ENCODE measurements around the gene PLCH1.
A peak's percentile ranks its signal among the peaks of the same experiment; 100 is the strongest.

Gene PLCH1

DNA sequence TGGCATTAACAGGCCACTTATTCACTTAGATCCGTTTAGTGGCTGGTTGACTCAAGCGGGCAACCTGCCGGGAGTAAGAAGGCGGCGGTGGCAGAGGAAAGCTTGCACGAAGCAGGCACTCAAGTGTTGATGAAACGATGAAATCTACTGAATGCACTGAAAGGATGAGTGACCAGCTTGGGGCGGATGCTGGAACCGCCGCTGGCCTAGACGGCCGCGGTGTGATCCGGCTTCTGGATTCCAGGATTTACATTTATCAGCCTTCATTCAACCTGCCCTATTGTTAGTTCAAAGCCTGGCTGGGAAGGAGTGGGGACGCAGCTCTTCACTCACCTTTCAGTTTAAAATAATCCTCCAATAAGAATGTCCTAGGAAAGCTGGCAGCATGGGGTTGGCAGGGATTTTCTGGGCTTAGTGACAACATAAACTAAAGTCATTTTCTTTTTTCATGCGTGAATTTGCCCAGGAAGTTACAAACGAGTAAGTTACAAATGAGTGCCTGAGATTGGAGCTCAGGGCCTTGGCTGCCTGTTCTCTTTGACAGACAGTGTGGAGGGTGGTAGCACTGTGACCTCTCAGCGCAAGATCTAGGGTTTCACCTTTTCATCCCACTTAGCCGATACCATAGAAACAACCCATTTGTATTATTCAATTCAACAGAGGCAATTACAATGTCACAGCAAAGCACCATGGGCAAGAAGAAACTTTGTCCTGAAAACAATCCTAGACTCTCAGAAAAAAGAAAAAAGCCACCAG, 1.1 kb upstream of the PLCH1 start:
- DNase-seq: no peak

- peak; percentile 47 for DNase-seq
Measured at GRCh38 chr3:155744010-155744625, 753 bp downstream of the PLCH1 start.

DNA sequence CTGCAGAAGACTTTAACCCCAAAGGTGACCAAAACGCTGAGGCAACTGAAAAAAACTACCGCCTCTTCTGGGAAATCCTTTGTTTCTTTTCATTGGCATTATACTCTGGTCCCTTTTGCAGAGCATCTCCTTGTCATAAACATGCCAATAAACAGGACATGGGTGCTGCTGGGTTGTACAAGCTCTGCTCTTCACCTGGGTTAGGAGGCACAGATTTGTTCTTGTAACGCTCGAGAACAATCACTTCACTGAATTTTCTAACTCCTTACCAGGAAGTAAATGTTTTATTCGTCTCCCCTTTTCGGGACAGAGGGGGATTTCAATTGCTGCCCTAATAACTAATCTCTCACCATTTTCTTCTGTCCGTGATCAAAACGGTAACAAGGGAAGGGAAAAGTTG, 1.3 kb downstream of the PLCH1 start:
- no peak for DNase-seq

GRCh38 chr3:155742349-155742965, 2.4 kb downstream of the PLCH1 start:
- DNase-seq: no peak

DNA sequence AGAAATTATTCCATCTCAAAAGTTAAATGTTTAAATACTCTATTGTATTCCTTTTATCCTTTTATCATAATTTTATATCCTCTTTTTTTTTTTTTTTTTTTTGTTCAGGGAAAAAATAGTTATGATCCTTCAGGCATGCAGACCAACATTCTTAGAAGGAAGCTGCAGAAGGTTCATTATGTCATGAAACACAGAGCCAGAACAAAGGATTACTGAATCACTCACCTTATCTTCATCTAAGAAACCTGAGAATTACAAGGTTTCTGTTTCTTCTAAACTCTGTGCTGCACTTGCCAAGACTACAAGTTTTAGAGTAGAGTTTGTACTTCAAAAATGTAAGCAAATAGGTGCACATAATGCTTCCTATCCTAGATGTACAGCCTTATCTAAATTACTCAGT, 3.3 kb downstream of the PLCH1 start:
- no peak for DNase-seq

DNA sequence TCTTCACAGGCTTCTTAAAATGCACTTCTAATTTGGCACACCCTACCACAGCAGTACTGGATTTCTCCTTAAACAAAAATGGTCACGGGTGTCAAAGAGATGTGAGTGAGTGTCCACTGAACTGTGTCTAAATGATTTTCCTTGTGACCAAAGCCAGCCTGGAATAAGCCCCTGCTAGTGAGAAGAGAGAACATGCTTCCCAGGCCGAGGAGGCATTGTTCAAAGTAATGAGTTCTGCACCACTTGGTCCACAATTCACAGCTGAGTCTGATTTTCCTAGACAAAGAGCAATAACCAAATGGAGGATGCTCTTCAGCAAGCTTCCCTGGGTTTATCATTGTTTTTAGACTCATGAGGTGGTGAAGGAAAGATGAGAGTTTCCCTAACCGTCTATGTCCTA, 3.8 kb downstream of the PLCH1 start:
- no peak for DNase-seq

GRCh38 chr3:155739154-155739553, 5.7 kb downstream of the PLCH1 start:
- DNase-seq: peak; percentile 32

DNA sequence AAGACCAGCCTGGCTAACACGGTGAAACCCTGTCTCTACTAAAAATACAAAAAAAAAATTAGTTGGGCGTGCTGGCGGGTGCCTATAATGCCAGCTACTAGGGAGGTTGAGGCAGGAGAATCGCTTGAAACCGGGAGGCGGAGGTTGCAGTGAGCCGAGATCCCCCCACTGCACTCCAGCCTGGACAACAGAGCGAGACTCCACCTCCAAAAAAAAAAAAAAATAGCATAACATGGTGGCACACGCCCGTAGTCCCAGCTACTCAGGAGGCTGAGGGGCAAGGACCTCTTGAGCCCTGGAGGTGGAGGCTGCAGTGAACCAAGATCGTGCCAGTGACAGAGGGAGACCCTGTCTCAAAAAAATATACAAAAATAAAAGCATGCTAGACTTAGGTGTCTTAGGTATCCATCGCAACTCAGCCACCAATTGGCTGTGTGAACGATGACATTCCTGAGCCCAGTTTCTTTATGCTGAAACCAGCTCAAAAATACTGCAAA, 6.2 kb downstream of the PLCH1 start:
- DNase-seq: no peak

DNA sequence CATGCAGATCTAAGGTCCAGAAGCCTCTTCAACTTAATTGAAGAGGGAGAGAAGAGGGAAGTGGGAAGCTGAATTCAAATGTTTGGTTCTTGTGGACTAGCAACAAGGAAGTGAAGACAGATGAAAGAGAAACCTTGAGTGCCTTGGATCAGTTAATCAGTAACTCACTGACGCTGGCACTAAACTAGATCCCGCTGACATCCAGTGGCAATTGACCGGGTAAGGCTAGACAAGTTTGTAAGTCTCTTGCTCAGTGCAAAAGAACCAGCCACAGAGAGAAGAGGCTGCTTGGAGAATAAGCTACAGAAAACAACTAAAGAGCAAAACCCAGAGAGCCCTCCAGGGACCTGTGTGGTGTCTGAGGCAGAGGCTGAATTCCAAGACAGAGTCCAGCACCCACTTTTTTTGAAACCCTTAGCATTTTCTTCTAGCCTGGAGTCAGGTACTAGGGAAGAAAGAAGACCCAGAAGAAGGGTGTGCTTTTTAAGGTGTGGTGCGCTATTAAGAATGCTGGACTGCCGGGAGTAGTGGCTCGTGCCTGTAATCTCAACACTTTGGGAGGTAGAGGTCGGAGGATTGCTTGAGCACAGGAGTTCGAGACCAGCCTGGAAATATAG, 6.9 kb downstream of the PLCH1 start:
- no peak for DNase-seq

GRCh38 chr3:155736381-155736780, 8.5 kb downstream of the PLCH1 start:
- DNase-seq: no peak

GRCh38 chr3:155730843-155731242, 14.0 kb downstream of the PLCH1 start:
- DNase-seq: no peak

DNA sequence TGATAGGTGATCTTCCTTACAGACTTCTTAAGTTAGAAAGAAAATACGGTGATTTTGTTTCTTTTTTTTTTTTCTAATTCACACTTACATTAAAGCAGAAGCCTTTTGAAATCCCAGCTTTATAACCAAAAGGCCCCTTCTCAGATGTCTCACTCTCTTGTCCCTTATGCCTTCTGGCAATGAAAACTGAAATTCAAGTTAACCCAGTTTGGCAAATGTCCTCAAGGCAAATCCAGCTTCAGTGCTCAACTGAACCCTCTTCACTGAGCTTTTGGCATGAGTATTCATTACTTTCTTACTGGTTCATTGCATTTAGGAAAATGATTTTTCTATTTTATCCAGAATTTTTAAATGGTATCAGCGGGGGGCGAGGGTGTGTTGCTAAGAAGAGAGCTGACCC, 17.0 kb downstream of the PLCH1 start:
- DNase-seq: no peak

GRCh38 chr3:155714295-155714718, 30.6 kb downstream of the PLCH1 start:
- DNase-seq: no peak

- peak; percentile 38 for DNase-seq
Measured at GRCh38 chr3:155712008-155712407, 32.9 kb downstream of the PLCH1 start.

GRCh38 chr3:155704771-155705559, 39.9 kb downstream of the PLCH1 start:
- no peak for DNase-seq

- no peak for DNase-seq
Measured at GRCh38 chr3:155704061-155704460, 40.8 kb downstream of the PLCH1 start.

DNA sequence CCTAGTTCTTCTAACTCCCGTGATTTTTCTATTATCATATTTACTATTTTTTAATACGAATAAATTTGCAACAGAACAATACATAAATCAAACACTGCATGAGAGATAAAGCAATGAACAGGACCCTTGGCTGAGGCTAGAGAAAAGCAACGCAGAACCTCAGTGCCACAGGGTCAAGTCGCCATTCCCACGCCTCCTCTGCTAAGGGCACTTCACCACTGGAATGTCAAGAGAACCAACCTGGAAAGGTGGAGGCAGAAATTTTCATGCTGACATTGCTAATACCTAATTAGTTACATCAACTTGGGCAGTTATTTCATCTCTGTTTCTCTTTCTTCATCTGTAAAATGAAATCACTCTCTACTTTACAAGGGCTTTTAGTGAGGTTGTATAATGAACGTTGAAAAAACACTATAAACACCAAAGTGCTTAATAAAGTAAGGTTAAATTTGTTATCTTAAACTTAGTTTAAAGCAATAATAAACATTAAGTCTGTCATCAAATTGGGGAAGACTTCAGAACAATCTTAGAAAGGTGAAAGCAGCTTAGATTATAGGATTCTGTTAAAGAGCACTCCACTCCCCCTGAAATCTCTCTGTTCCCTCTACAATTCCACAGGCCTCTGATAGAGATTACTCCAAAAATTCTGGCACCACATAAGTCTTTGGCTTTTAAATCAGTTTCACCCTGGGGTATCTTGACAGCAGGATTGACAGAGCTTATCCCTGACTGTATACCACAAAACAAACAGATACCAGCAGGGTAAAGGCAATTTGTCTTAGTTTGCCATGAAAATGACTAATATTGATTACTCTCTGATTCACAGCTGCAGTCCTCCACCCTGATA, 41.9 kb downstream of the PLCH1 start:
- no peak for DNase-seq

DNA sequence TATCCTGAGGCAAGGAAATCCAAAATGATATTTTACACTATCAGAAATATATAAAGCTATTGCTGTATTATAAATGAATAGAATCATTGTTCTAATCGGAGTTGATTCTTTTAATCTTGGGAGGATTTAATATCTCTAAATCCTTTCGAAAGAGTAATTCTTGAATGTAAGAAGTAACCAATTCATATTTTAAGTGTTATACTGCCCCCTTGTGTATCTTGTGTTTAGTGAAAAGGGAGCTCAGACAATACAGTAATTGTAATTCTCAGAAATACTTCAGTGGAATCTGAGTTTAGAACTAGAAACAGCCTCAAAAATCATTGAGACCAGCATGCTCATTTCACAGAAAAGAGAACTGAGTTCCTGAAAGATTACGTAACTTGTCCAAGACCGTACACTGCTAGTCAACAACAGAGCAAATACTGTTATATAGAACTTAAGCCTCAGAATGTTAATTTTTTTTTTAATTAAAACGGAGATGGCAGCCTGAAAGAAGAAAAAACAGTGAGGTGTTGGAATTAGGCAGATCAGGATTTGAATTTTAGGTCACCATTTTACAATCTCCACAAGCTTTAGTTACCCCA, 42.9 kb downstream of the PLCH1 start:
- peak; percentile 64 for DNase-seq

DNA sequence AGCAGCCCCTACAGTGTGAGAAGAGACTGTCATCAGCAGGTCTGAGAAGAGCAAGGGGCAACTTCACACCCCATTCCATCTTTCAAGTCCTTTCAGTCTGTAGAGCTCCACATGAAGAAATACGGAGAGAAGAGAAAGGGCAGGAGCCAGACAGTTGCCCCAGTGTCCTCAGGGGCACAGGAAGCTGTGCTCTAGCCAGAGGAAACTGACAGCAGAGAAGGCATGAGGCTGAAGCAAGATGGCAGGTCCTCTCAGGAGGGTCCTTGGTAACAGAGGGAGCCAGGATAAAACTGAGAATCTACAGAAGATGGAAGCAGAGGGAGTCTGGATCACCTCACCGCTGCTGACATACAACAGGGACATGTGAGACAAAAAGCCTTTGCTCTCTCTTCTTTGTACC, 47.3 kb downstream of the PLCH1 start:
- no peak for DNase-seq

- no peak for DNase-seq
Measured at GRCh38 chr3:155690921-155691320, 54.0 kb downstream of the PLCH1 start.

DNA sequence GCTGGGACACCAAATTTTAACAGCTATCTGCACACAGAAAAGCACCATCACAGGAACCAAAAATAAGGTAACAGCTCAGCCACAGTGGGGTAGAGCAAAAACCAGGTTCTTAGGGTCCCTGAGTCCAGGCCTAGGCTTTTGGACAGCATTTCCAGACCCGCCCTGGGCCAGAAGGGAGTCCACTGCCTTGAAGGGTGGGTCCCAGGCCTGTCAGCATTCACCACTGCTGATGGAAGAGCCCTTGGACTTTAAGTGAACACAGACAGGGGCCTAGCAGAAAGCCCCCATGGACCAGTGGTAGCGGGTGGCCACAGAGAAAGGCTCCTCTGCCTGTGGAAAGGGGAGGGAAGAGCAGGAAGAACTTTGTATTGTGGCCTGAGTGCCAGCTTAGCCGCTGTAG, 56.4 kb downstream of the PLCH1 start:
- no peak for DNase-seq
